Left lung (tissue), 10 donors: ENCODE results near the gene RASSF7. TPM values are rescaled to one million over a fixed set of nuclear protein-coding genes. Genes with fewer than 3 reads are reported as not detected.

Experiments
- ATAC-seq: fragments of 200-7000 bp; cut with Tn5 transposase; one replicate; pipeline ENCODE4 v1.9.1; 2020; ENCODE audit warnings: moderate library complexity
- DNase-seq, 4 donors: peaks; one replicate each; pipeline ENCODE4 v3.0.0-alpha.2; 2013 to 2020
- H3K27ac ChIP-seq, 2 donors: fragments of 200-600 bp; sonication (generic) in 1 of 2; one replicate each; pipeline versions ENCODE4 v1.5.0 to v1.8.0; 2020 to 2021
- H3K27me3 ChIP-seq, 2 donors: fragments of 200-600 bp; sonication (generic) in 1 of 2; one replicate each; pipeline versions ENCODE4 v1.5.0 to v1.8.0; 2020 to 2021
- H3K36me3 ChIP-seq, 2 donors: fragments of 200-600 bp; sonication (generic) in 1 of 2; one replicate each; pipeline versions ENCODE4 v1.5.0 to v1.8.0; 2020 to 2021
- H3K4me1 ChIP-seq, 2 donors: fragments of 200-600 bp; one replicate each; pipeline ENCODE4 v1.8.0; 2021
- H3K4me3 ChIP-seq, 2 donors: fragments of 200-600 bp; sonication (generic) in 1 of 2; one replicate each; pipeline versions ENCODE4 v1.5.0 to v1.8.0; 2020 to 2021; ENCODE audit warnings: mild to moderate bottlenecking in 1 of 2
- H3K9me3 ChIP-seq, 2 donors: fragments of 200-600 bp; sonication (generic) in 1 of 2; one replicate each; pipeline versions ENCODE4 v1.5.0 to v1.8.0; 2020 to 2021
- CTCF ChIP-seq, 2 donors: fragments of 200-600 bp; sonication (generic) in 1 of 2; IDR thresholded peaks; one replicate each; pipeline versions ENCODE4 v1.5.0 to v1.8.0; 2021; ENCODE audit warnings: antibody characterized with exemption in 2 of 2
- intact Hi-C, 2 donors: fragments of 100-400 bp; cut with DNase I; formaldehyde crosslinking; loops; one replicate each; pipeline versions ENCODE4 v1.11.2 to v1.14.2; 2022
- polyA plus RNA-seq, 6 donors: library from polyadenylated mRNA; unstranded; fragments of 120-200 nt; gene quantifications; one replicate each; pipeline ENCODE4 v1.2.1, GENCODE V29; 2013; ENCODE audit not compliant: insufficient read length in 6 of 6
- total RNA-seq, 2 donors: library from RNA; stranded (reverse); fragmentation: NEBNext Ultra II Directional; extraction: Animal tissue kit (Norgen Biotek cat#: 25700); gene quantifications; one replicate each; pipeline ENCODE4 v1.2.1, GENCODE V29; 2021
- donor health status: DM: no; HTN: yes; CAD: no.
- donor health status: DM: no; HTN: no; CAD: no.

The RASSF7 gene
- total and polyA plus RNA-seq, 8 donors = 17.6 to 57.2 (median 28.8) TPM

GRCh38 chr11:601573-602245 lies 40.9 kb downstream of the RASSF7 start:
- Histone ChIP-seq H3K36me3 (peaks cover 0 to 100% of the 10 kb centered on the region in 2 donors), H3K4me3 (no peak overlapping the region)
- peak in 1 of 4 donors; percentile 70 for DNase-seq

GRCh38 chr11:603154-603553 lies 42.4 kb downstream of the RASSF7 start:
- Histone ChIP-seq H3K27ac (no peak overlapping the region), H3K36me3 (peaks cover 0 to 100% of the 10 kb centered on the region in 2 donors)
- no peak for DNase-seq

More at GRCh38 chr11:601573-602245, 40.9 kb downstream of the RASSF7 start:
- intact Hi-C loops = no loop called here
- Histone ChIP-seq H3K9me3 (no peaks in the 10 kb centered on the region), H3K27me3 (no peaks in the 10 kb centered on the region), H3K27ac (no peak overlapping the region), H3K4me1 (no peaks in the 10 kb centered on the region)
- TF ChIP-seq CTCF (IDR thresholded peaks at IDR 0.05) = no peak
- no peak for ATAC-seq

GRCh38 chr11:605286-606129 lies 44.7 kb downstream of the RASSF7 start:
- no peaks in the 10 kb centered on the region for H3K4me1 ChIP-seq
- ATAC-seq = no peak
- DNase-seq = peak in 1 of 4 donors; percentile 57
- no peaks in the 10 kb centered on the region for H3K9me3 ChIP-seq
- intact Hi-C loops = no loop called here
- TF ChIP-seq CTCF (IDR thresholded peaks at IDR 0.05) = no peak
- H3K27me3 ChIP-seq = no peaks in the 10 kb centered on the region
- no peak overlapping the region for H3K4me3 ChIP-seq
- peaks cover 0 to 100% of the 10 kb centered on the region in 2 donors for H3K36me3 ChIP-seq
- H3K27ac ChIP-seq = no peak overlapping the region

More at GRCh38 chr11:603154-603553, 42.4 kb downstream of the RASSF7 start:
- TF ChIP-seq CTCF (IDR thresholded peaks at IDR 0.05) = no peak
- intact Hi-C loops = no loop called here
- no peaks in the 10 kb centered on the region for H3K9me3 ChIP-seq
- no peaks in the 10 kb centered on the region for H3K4me1 ChIP-seq
- no peaks in the 10 kb centered on the region for H3K27me3 ChIP-seq
- no peak overlapping the region for H3K4me3 ChIP-seq
- no peak for ATAC-seq

GRCh38 chr11:606245-606644 lies 45.5 kb downstream of the RASSF7 start:
- DNase-seq (peak in 1 of 4 donors; percentile 83), ATAC-seq (peak; percentile 71)
- Histone ChIP-seq H3K27ac (no peak overlapping the region), H3K4me1 (no peaks in the 10 kb centered on the region), H3K27me3 (no peaks in the 10 kb centered on the region), H3K36me3 (peaks cover 0 to 100% of the 10 kb centered on the region in 2 donors), H3K4me3 (no peak overlapping the region), H3K9me3 (no peaks in the 10 kb centered on the region)
- TF ChIP-seq CTCF (IDR thresholded peaks at IDR 0.05) = no peak
- intact Hi-C loops = no loop called here
